ENCODE results near the gene TJP2. TPM values are rescaled to one million over a fixed set of nuclear protein-coding genes. Genes with fewer than 3 reads are reported as not detected.

TJP2 gene
- total and polyA plus RNA-seq, 12 donors: 24.2 to 117 (median 82.4) TPM

DNA sequence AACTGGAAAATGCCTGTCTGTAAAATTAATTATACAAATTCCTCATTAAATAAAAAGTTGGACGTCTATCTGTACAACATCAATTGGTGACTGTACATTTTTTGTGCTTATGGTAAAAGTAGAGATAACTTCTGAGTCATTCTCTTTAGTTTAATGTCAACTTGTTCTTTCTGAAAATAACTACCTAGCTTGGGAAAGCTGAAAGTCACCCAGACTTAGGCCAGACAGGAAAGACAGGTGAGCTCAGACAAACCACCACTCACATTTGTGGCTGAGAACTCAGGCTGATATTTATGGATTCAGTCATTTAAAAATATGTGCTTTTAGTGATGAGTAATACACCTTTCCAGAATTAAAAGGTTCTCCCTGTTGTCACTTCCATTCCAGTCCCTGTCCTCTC, 119.1 kb downstream of the TJP2 start:
- Histone ChIP-seq H3K4me3 (no peak overlapping the region), H3K27me3 (no peaks in the 10 kb centered on the region), H3K9me3 (peaks cover 0 to 16% (median 0%) of the 10 kb centered on the region in 11 donors), H3K36me3 (no peaks in the 10 kb centered on the region), H3K27ac (no peak overlapping the region), H3K4me1 (peaks cover 4 to 21% (median 10%) of the 10 kb centered on the region in 9 donors)
- TF ChIP-seq, protein P1, sequence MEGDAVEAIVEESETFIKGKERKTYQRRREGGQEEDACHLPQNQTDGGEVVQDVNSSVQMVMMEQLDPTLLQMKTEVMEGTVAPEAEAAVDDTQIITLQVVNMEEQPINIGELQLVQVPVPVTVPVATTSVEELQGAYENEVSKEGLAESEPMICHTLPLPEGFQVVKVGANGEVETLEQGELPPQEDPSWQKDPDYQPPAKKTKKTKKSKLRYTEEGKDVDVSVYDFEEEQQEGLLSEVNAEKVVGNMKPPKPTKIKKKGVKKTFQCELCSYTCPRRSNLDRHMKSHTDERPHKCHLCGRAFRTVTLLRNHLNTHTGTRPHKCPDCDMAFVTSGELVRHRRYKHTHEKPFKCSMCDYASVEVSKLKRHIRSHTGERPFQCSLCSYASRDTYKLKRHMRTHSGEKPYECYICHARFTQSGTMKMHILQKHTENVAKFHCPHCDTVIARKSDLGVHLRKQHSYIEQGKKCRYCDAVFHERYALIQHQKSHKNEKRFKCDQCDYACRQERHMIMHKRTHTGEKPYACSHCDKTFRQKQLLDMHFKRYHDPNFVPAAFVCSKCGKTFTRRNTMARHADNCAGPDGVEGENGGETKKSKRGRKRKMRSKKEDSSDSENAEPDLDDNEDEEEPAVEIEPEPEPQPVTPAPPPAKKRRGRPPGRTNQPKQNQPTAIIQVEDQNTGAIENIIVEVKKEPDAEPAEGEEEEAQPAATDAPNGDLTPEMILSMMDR (IDR thresholded peaks at IDR 0.05): no peak
- intact Hi-C loops (cut with DNase I): no loop called here
- 55 to 61% methylated on average over 1 of the region's 1 CpG for WGBS, 2 donors
- DNase-seq (no peak), ATAC-seq (no peak)

GRCh38 chr9:69295872-69296552, 121.9 kb downstream of the TJP2 start:
- H3K9me3 ChIP-seq: peaks cover 0 to 8% (median 0%) of the 10 kb centered on the region in 11 donors
- H3K4me3 ChIP-seq: peak overlapping the region in 1 of 10 donors; percentile 1
- WGBS, 2 donors: 22 to 28% methylated on average over 9 of the region's 9 CpGs
- no peaks in the 10 kb centered on the region for H3K27me3 ChIP-seq
- ATAC-seq (peak; percentile 61 to 85 (median 78)), DNase-seq (peak; percentile 14 to 67)
- intact Hi-C loops (cut with DNase I): no loop called here
- no peaks in the 10 kb centered on the region for H3K36me3 ChIP-seq
- H3K4me1 ChIP-seq: peaks cover 4 to 21% (median 10%) of the 10 kb centered on the region in 9 donors
- TF ChIP-seq, protein P1 (IDR thresholded peaks at IDR 0.05): no peak
- H3K27ac ChIP-seq: peak overlapping the region in 6 of 10 donors; percentile 23 to 77 (median 62)

GRCh38 chr9:69297300-69297980, 123.4 kb downstream of the TJP2 start:
- peak overlapping the region in 2 of 10 donors; percentile 21 to 61 for H3K27ac ChIP-seq
- peak in 1 of 8 donors; percentile 7 for ATAC-seq
- no peak for DNase-seq
- H3K27me3 ChIP-seq: no peaks in the 10 kb centered on the region
- intact Hi-C loops (cut with DNase I): no loop called here
- no peaks in the 10 kb centered on the region for H3K36me3 ChIP-seq
- H3K9me3 ChIP-seq: no peaks in the 10 kb centered on the region
- H3K4me1 ChIP-seq: peaks cover 4 to 21% (median 10%) of the 10 kb centered on the region in 9 donors
- H3K4me3 ChIP-seq: no peak overlapping the region
- 48 to 66% methylated on average over 11 of the region's 11 CpGs for WGBS, 2 donors
- TF ChIP-seq, protein P1 (IDR thresholded peaks at IDR 0.05): no peak

DNA sequence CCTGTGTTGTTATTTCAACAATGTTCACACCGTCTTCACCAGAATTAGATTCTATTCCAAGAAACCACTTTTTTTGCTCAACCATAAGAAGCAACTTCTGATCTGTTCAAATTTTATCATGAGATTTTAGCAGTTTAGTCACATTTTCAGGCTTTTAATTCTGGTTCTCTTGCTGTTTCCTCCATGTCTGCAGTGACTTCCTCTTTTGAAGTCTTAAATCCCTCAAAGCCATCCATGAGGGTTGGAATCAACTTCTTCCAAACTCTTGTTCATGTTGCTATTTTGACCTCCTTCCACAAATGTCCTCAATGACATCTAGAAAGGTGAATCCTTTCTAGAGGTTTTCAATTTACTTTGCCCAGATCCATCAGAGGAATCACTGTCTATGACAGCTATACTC, 125.2 kb downstream of the TJP2 start:
- Histone ChIP-seq H3K4me3 (no peak overlapping the region), H3K4me1 (peaks cover 4 to 21% (median 10%) of the 10 kb centered on the region in 9 donors), H3K27me3 (no peaks in the 10 kb centered on the region), H3K27ac (no peak overlapping the region), H3K36me3 (no peaks in the 10 kb centered on the region), H3K9me3 (no peaks in the 10 kb centered on the region)
- intact Hi-C loops (cut with DNase I): no loop called here
- TF ChIP-seq, protein P1 (IDR thresholded peaks at IDR 0.05): no peak
- DNase-seq (no peak), ATAC-seq (no peak)
- 66 to 68% methylated on average over 1 of the region's 1 CpG for WGBS, 2 donors

All from heart right ventricle (tissue), 16 donors.